KMS-11 (cell line): ENCODE data around the gene E2F4.

ENCODE experiments used
- H2AFZ ChIP-seq: fragments of 200-600 bp; sonication (generic); 2 replicates; pipeline ENCODE4 v1.6.1; 2016; ENCODE audit warnings: antibody characterized with exemption, mixed run types, low read depth
- H3K27ac ChIP-seq: fragments of 200-600 bp; sonication (generic); 2 replicates; pipeline ENCODE4 v1.6.1; 2016; ENCODE audit warnings: mild to moderate bottlenecking, mixed run types
- H3K27me3 ChIP-seq: fragments of 200-600 bp; sonication (generic); 2 replicates; pipeline ENCODE4 v1.6.1; 2017; ENCODE audit warnings: mild to moderate bottlenecking, low read depth, mixed run types, moderate library complexity; ENCODE audit not compliant: insufficient read depth
- H3K36me3 ChIP-seq: fragments of 200-600 bp; sonication (generic); 2 replicates; pipeline ENCODE4 v1.6.1; 2017; ENCODE audit warnings: mild to moderate bottlenecking, mixed run types; ENCODE audit not compliant: insufficient read depth
- H3K4me1 ChIP-seq: fragments of 200-600 bp; sonication (generic); 2 replicates; pipeline ENCODE4 v1.6.1; 2016; ENCODE audit warnings: mild to moderate bottlenecking, low read depth, mixed run types; ENCODE audit not compliant: poor library complexity, severe bottlenecking
- H3K4me2 ChIP-seq: fragments of 200-600 bp; sonication (generic); 2 replicates; pipeline ENCODE4 v1.7.0; 2016; ENCODE audit warnings: mild to moderate bottlenecking, mixed run types
- H3K4me3 ChIP-seq: fragments of 200-600 bp; sonication (generic); IDR thresholded peaks from 2 replicates; pipeline ENCODE4 v1.6.1; 2017; ENCODE audit warnings: low read depth, low read length, mixed read lengths; ENCODE audit not compliant: insufficient read depth
- H3K79me2 ChIP-seq: fragments of 200-600 bp; sonication (generic); 2 replicates; pipeline ENCODE4 v1.6.1; 2016; ENCODE audit warnings: low read depth, mixed run types; ENCODE audit not compliant: insufficient read depth
- H3K9ac ChIP-seq: fragments of 200-600 bp; sonication (generic); 2 replicates; pipeline ENCODE4 v1.6.1; 2016; ENCODE audit warnings: mild to moderate bottlenecking, mixed run types
- H4K20me1 ChIP-seq: fragments of 200-600 bp; sonication (generic); 2 replicates; pipeline ENCODE4 v1.6.1; 2016; ENCODE audit warnings: mild to moderate bottlenecking, mixed run types; ENCODE audit not compliant: insufficient read depth
- CTCF ChIP-seq: fragments of 200-600 bp; sonication (generic); conservative IDR thresholded peaks from 2 replicates; pipeline ENCODE4 v1.6.1; 2017; ENCODE audit warnings: low read depth, mild to moderate bottlenecking, antibody characterized with exemption, low read length, moderate library complexity, mixed read lengths

The E2F4 gene

DNA sequence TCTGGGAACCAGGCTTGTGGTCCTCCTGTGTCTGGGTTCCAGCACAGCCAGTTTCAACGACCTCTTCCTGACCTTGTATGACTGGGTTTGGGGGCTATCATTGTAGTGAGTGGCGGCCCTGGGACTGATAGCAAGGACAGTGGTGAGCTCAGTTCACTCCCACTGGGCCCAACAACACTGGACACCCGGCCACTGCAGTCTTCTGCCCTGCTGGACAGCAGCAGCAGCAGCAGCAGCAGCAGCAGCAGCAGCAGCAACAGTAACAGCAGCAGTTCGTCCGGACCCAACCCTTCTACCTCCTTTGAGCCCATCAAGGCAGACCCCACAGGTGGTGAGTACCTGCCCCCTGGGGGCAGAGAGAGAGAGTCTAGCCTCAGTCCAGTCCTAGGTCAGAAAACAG is 3.7 kb downstream of the E2F4 start:
- TF ChIP-seq CTCF, result no peak
- Histone ChIP-seq H3K4me2 (no peak overlapping the region), H2AFZ (no peak overlapping the region), H4K20me1 (no peaks in the 10 kb centered on the region), H3K4me1 (peaks cover 19% of the 10 kb centered on the region), H3K4me3 (no peak overlapping the region), H3K79me2 (peaks cover 24% of the 10 kb centered on the region), H3K36me3 (no peaks in the 10 kb centered on the region; the same call in 1 of the 2 replicates), H3K27ac (no peak overlapping the region), H3K9ac (no peak overlapping the region), H3K27me3 (no peaks in the 10 kb centered on the region)

DNA sequence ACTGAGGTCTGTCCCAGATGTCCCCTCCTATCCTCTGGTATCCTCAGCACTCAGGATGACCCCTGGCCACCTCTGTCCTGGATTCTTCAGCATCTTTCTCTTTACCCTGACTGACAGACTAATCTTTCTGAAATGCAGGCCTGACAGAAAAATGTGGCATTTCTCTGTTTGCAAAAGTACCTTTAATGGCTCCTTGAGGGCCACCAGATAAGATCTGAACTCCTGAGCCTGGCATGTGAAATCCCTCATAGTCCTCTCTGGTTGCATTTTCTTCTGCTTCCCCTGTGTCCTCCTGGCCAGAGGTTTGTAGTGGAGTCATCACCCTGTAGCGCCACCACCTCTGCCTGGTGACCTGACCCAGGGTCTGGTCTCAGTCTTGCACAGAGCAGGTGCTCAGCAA is 4.9 kb downstream of the E2F4 start:
- Histone ChIP-seq H3K4me2 (no peak overlapping the region), H3K4me3 (no peak overlapping the region), H2AFZ (no peak overlapping the region), H3K9ac (no peak overlapping the region), H3K36me3 (no peaks in the 10 kb centered on the region; the same call in 1 of the 2 replicates), H3K27me3 (no peaks in the 10 kb centered on the region), H3K4me1 (peaks cover 13% of the 10 kb centered on the region), H3K27ac (no peak overlapping the region), H3K79me2 (peaks cover 24% of the 10 kb centered on the region), H4K20me1 (no peaks in the 10 kb centered on the region)
- no peak for TF ChIP-seq CTCF

DNA sequence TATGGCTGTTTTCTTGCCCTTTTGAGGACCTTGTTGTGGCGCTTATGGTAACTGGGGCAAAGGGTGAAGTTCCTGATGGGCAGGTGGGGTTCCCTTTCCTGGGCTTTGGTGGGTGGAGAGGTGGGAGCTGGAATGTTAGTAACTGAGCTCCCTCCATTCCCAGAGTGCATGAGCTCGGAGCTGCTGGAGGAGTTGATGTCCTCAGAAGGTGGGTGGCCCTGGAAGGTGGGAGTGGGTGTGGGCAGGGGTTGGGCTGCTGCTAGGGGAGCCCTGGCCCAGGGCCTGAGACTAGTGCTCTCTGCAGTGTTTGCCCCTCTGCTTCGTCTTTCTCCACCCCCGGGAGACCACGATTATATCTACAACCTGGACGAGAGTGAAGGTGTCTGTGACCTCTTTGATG is 5.7 kb downstream of the E2F4 start:
- Histone ChIP-seq H3K4me2 (no peak overlapping the region), H3K27ac (no peak overlapping the region), H3K4me1 (peaks cover 13% of the 10 kb centered on the region), H3K79me2 (peaks cover 17% of the 10 kb centered on the region), H3K9ac (no peak overlapping the region), H3K36me3 (no peaks in the 10 kb centered on the region; the same call in 1 of the 2 replicates), H3K4me3 (no peak overlapping the region), H2AFZ (no peak overlapping the region), H3K27me3 (no peaks in the 10 kb centered on the region), H4K20me1 (no peaks in the 10 kb centered on the region)
- TF ChIP-seq CTCF, result no peak

- no peak overlapping the region for H2AFZ ChIP-seq
- H3K4me3 ChIP-seq, result no peak overlapping the region
- peaks cover 8% of the 10 kb centered on the region for H3K4me1 ChIP-seq
- H3K27me3 ChIP-seq, result no peaks in the 10 kb centered on the region
- H4K20me1 ChIP-seq, result no peaks in the 10 kb centered on the region
- no peak overlapping the region for H3K9ac ChIP-seq
- H3K4me2 ChIP-seq, result no peak overlapping the region
- TF ChIP-seq CTCF, result peak; percentile 69
- H3K36me3 ChIP-seq, result no peaks in the 10 kb centered on the region; the same call in 1 of the 2 replicates
- peaks cover 11% of the 10 kb centered on the region for H3K79me2 ChIP-seq
- no peak overlapping the region for H3K27ac ChIP-seq
Measured at GRCh38 chr16:67198238-67198734, 6.3 kb downstream of the E2F4 start.
